Stimulated activated CD4-positive, alpha-beta T cell treated with anti-CD3 and anti-CD28 coated beads, Interleukin-12 subunit alpha, Interleukin-12 subunit beta, amount 100 ng/mL, for 24 hours (primary cell): Measurements from ENCODE around the gene NAA38.
"Not testable (repeated sequence)": the region's sequence is repeated elsewhere in the genome, so short reads cannot be mapped to it uniquely, and the experiment has no call there.

Experiments
- DNase-seq, 2 experiments: peaks; one replicate each; pipeline ENCODE4 v3.0.0-alpha.2; 2020; ENCODE audit warnings: low read depth in 2 of 2

NAA38 gene

DNA sequence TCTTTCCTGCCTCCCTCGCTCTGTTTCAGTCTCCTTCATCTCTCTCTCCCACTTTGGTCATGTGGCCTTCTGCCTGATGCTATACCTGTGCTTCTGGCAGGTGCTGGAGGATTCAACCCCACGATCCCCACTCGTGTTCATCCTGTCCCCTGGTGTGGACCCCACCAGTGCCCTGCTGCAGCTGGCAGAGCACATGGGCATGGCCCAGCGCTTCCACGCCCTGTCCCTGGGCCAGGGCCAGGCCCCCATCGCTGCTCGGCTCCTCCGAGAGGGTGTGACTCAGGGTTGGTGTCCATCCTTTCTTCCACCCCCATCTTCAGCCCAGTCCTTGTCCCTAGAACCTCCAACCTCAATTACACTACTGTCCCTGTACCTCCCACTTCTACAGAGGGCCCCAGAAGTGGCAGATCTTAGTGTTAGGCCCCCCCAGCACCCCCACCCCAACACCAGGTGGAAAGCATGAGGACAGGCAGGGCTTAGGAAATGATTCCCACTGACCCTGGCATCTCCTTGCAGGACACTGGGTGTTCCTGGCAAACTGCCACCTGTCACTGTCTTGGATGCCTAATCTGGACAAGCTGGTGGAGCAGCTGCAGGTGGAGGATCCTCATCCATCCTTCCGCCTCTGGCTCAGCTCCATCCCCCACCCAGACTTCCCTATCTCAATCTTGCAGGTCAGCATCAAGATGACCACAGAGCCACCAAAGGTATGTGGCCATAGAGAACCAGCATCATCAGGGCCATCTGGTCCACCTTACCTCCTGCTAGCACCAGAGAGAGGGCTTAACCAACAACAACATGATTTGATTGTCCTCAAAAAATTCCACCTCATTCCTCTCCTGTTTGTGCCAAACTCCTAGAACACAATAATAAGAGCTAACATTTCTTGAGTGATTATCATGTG is 33.1 kb downstream of the NAA38 start:
- DNase-seq = no peak

- DNase-seq = no peak
Observed at GRCh38 chr17:7823581-7824001, 33.8 kb downstream of the NAA38 start.

DNA sequence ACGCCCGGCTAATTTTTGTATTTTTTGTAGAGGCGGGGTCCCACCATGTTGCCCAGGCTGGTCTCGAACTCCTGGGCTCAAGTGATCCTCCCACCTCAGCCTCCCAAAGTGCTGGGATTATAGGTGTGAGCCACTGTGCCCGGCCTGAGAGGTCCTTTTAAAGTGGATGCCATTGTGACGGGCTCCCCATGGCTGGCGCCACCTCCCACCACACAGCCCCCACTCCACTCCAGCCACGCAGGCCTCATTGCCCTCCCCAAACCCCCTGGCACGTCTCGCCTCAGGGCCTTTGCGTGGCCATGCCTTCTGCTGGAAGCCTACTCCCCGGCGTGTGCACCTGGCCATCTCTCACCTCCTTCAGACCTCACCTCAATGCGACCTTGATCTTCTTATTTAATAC is 35.2 kb downstream of the NAA38 start:
- no peak for DNase-seq

- DNase-seq = no peak
Observed at GRCh38 chr17:7820231-7820630, 37.1 kb downstream of the NAA38 start.

DNA sequence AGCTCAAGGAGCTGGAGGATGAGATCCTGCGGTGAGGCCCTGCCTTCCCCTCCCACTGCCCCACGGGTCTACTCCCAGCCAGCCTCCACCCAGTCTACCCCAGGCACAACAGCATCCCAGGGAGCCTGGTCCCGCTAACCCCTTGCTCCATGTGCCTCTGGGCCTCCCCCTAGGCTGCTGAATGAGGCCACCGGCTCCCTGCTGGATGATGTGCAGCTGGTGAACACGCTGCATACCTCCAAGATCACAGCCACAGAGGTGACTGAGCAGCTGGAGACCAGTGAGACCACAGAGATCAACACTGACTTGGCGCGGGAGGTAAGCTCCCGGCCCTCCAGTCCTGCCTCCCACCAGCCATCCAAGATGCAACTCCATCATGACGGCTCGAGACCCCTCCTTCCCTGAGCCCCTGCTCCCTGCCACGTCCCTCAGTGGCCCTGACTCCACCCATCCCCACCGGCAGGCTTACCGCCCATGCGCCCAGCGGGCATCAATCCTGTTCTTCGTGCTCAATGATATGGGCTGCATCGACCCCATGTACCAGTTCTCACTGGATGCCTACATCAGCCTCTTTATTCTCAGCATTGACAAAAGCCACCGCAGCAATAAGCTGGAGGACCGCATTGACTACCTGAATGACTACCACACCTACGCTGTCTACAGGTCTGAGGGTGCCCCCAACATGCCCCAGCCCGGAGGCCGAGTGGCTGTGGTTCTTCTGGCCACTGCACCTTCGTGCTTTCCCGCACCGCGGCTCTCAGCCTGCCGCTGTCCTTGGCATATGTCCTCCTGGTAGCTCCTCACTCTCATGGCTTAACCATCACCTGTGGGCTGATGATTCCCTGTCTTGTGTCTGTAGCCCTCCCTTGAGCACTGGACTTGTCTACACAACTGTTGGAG is 38.4 kb downstream of the NAA38 start:
- no peak for DNase-seq

- no peak for DNase-seq
Observed at GRCh38 chr17:7818026-7818425, 39.3 kb downstream of the NAA38 start.

- DNase-seq = no peak
Observed at GRCh38 chr17:7817643-7817964, 39.8 kb downstream of the NAA38 start.

DNA sequence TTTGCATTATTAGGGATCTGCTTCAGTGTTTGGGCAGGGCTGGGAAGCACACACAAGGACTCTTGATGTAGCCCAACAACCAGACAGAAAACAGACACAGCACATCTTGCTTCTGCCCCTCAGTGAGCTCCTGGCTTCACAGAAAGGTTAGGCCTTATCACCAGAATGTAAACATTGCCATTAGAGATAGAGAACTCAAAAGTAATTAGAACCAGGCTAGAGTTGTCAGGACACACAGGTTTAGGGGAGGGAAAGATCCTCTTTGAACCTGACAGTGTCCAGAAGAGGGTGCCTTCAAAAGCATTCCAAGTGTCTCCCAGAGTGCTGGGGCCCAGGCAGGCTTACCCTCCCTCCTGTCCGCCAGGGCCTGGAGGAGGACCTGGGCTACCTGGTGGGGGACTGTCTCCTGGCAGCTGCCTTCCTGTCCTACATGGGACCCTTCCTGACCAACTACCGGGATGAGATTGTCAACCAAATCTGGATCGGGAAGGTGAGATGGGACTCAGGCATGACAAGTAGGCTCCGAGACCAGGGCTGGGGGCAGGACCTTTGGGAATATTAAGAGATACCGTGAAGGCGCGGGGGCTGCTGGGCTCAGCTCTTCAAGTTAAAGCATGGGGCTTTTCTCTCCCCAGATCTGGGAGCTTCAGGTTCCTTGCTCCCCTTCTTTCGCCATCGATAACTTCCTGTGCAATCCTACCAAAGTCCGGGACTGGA is 40.3 kb downstream of the NAA38 start:
- no peak for DNase-seq

DNA sequence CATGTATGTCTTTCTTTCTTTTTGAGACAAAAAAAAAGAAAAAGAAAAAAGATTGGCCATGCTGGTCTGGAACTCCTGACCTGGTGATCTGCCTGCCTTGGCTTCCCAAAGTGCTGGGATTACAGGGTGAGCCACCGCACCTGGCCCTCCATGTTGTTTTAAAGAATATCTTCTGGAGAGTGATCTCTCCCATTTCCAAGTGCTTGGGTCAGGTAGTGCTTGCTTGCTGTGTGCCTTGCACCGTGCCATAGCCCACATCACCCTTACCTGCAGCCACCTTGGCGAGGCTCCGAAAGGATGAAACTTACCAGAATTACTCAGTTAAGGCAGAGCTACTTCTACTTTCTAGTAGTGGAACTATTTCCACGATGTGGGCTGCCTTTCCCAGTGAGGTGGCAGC is 42.4 kb downstream of the NAA38 start:
- DNase-seq = no peak

DNA sequence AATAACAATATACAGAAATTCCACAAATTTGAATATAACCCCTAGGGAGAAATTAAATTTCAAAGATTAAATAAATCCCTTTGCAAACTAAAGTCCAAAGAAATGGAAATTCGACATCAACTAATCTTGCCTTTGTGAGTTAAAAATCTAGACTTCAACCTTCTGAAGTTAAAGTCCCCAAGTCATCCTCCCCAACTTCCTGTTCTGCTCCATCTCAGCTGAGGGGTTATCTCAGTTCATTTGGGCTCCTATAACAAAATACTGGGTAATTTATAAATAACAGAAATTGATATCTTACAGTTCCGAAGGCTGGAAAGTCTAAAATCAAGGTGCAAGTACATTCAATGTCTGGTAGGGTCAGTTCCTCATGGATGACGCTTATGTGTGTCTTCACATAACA is 46.1 kb downstream of the NAA38 start:
- no peak for DNase-seq

DNA sequence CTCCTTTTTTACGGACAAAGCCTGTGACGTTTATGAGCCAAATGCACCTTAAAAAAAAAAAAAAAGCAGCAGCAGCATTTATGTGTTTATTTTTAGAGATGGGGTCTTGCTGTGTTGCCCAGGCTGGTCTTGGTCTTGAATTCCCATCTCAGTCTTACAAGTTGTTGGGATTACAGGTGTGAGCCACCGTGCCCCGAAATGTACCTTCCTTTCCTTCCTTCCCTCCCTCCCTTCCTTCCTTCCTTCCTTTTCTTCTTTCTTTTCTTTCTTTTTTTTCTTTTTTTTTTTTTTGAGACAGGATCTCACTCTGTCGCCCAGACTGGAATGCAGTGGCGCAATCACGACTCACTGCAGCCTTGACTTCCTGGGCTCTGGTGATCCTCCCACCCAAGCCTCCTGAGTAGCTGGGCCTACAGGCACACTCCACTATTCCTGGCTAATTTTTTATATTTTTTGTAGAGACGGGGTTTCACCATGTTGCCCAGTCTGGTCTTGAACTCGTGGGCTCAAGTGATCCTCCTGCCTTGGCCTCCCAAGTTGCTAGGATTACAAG is 47.5 kb downstream of the NAA38 start:
- DNase-seq = not testable (repeated sequence)

DNA sequence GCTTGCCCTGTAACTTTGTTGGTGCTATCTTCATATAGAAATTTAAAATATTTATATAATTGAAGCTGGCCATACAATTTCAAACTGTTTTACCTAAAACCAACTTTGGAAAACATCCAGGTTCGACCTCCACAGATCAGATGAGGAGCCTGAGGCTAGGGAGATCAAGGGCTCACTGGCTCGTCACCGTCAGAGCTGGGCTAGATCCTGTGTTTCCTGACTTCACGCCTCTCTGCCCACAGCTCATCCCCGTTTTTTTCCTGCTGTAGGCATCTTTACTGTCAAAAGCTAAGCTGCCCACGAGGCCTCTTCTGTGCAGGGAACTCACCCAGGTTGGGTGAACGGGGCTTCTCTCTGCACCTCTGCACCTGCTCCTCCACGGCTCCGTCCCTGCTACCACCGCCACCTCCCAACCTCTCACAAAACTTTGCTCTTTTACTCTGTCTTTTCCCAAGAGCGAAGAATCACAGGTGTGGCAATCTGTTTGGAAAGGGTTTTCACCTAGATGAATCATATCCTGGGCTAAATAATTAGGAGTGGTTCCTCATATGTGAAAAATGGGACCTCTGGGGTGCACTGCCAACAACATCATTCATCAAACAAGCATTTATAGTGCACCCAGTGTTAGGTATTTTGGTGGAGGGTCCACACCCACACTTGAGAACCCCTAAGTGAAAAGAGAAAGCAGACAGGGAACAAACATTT is 48.1 kb downstream of the NAA38 start:
- DNase-seq = no peak

- no peak for DNase-seq
Observed at GRCh38 chr17:7807206-7807605, 50.2 kb downstream of the NAA38 start.
